ENCODE data around the gene NRAP. TPM values are rescaled to one million over a fixed set of nuclear protein-coding genes. Genes with fewer than 3 reads are reported as not detected.
A peak's percentile ranks its signal among the peaks of the same experiment; 100 is the strongest.

The NRAP gene
- total RNA-seq, 1 donor from 2014 or later, result not detected

DNA sequence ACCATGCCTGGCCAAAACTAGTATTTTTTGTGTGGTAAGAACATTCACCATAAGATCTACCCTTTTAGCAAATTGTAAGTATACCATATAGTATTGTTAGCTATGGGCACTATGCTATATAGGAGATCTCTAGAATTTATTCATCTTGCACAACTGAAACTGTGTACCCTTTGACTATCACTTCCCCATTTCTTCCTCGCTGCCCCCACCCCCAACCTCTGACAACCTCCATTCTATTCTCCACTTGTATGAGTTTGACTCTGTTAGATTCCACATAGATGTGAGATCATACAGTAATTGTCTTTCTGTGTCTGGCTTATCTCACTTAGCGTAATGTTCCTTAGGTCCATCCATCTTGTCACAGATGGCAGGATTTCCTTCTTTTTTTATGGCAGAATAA lies 19.5 kb upstream of the NRAP start:
- peaks cover 26% of the 10 kb centered on the region for H3K4me1 Mint-ChIP-seq (ENCODE audit: unreplicated experiment)
- H3K27ac Mint-ChIP-seq (ENCODE audit: unreplicated experiment), result no peak overlapping the region
- peaks cover 23% of the 10 kb centered on the region for H3K36me3 Mint-ChIP-seq (ENCODE audit: unreplicated experiment)
- TF ChIP-seq, protein P1, sequence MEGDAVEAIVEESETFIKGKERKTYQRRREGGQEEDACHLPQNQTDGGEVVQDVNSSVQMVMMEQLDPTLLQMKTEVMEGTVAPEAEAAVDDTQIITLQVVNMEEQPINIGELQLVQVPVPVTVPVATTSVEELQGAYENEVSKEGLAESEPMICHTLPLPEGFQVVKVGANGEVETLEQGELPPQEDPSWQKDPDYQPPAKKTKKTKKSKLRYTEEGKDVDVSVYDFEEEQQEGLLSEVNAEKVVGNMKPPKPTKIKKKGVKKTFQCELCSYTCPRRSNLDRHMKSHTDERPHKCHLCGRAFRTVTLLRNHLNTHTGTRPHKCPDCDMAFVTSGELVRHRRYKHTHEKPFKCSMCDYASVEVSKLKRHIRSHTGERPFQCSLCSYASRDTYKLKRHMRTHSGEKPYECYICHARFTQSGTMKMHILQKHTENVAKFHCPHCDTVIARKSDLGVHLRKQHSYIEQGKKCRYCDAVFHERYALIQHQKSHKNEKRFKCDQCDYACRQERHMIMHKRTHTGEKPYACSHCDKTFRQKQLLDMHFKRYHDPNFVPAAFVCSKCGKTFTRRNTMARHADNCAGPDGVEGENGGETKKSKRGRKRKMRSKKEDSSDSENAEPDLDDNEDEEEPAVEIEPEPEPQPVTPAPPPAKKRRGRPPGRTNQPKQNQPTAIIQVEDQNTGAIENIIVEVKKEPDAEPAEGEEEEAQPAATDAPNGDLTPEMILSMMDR (IDR thresholded peaks at IDR 0.05), result no peak
- H3K27me3 Mint-ChIP-seq (ENCODE audit: unreplicated experiment), result no peaks in the 10 kb centered on the region
- H3K9me3 Mint-ChIP-seq (ENCODE audit: unreplicated experiment), result peaks cover 26% of the 10 kb centered on the region
- no peak for DNase-seq (ENCODE audit: extremely low spot score, unreplicated experiment)
- H3K4me3 Mint-ChIP-seq (ENCODE audit: unreplicated experiment), result no peak overlapping the region

DNA sequence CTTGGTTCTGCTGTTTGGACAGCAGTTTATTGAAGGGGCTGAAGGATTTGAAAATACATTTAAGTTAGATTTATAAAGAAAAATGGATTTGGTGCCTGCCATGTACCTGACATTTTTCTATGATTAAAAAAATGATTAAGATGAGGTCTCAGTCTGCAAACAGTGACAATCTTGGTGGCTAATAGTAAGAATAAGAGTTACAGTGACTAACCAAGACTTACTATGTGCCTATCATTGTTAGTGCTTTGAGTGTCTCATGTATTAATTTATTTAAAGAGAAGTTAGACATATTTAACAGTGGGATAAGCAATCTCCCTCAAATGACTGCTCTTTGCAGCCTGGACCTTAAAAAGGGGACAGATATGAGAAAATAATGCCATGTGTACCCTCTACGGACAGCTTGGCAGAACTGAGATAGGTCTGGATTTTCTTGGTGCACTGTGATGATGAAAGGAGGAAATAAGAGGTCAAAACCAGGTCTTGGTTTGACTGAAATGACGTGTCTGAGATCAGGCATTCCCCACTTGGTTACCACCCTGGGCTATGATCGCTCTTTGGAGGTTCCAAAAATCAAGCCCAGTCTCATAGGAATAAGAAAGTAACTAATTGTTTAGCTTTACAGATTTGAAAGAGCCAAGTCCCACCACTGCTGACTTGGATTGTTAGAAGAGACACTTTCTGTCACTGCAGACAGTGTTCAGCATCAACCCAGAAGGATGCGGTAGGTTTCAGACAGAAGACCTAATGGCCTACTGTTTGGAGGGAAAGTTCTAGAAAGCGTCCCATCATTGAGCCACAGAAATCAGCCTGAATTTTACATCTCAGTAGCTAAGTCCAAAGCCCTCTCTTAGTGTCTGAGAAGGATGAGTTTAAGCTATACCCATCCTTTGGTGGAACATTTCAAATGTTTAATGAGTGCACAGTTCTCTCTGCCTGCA lies 18.0 kb upstream of the NRAP start:
- H3K4me1 Mint-ChIP-seq (ENCODE audit: unreplicated experiment), result peaks cover 25% of the 10 kb centered on the region
- no peak for DNase-seq (ENCODE audit: extremely low spot score, unreplicated experiment)
- H3K9me3 Mint-ChIP-seq (ENCODE audit: unreplicated experiment), result peaks cover 17% of the 10 kb centered on the region
- H3K27me3 Mint-ChIP-seq (ENCODE audit: unreplicated experiment), result no peaks in the 10 kb centered on the region
- H3K36me3 Mint-ChIP-seq (ENCODE audit: unreplicated experiment), result peaks cover 17% of the 10 kb centered on the region
- TF ChIP-seq, protein P1 (IDR thresholded peaks at IDR 0.05), result no peak
- no peak overlapping the region for H3K4me3 Mint-ChIP-seq (ENCODE audit: unreplicated experiment)
- peak overlapping the region; percentile 39 for H3K27ac Mint-ChIP-seq (ENCODE audit: unreplicated experiment)

DNA sequence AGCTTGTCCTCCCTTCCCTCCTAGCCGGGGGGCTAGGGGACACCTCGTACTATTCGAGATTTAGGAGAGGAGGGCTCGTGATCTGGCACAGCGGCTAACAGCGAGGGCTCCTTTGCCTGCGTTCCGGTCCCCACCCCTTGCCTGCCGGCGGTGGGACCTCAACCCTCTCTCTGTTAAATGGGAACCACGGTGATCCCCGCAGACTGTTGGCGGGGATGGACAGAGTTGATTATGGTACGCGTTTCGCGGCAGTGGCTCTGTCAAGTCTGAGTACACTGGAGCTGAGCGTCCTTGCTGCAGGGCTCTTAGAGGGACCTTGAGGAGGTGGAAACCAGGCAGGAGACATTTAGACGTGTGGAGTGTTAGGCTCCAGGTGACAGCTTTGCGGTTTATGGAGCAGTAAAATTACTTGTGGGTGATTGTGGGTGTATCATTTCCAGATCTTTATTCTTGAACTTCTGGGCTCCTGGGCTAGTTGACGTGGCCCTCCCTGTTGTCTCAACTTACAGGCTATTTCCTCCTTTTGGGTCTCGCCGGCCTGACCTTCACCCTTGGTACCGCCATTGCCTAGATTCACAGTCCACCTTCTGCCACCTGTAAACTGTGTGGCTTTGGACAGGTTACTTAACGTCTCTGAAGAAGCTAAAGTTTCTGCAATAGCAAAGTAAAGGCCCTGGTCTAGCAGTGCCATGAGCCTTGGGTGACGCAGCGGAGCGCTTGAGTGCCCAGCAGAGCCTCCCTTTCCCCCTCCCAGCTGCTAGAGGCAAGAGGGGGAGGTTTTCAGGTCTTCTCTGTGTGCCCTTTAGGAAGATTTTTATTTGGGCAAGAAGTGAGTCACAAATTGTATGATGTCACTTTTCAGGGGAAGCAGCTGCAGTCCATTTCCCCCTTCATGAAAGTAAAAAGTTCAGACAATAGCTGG lies 16.6 kb upstream of the NRAP start:
- H3K27me3 Mint-ChIP-seq (ENCODE audit: unreplicated experiment), result peaks cover 4% of the 10 kb centered on the region
- H3K27ac Mint-ChIP-seq (ENCODE audit: unreplicated experiment), result peak overlapping the region; percentile 95
- H3K36me3 Mint-ChIP-seq (ENCODE audit: unreplicated experiment), result peaks cover 17% of the 10 kb centered on the region
- DNase-seq (ENCODE audit: extremely low spot score, unreplicated experiment), result no peak
- TF ChIP-seq, protein P1 (IDR thresholded peaks at IDR 0.05), result no peak
- H3K4me3 Mint-ChIP-seq (ENCODE audit: unreplicated experiment), result peak overlapping the region; percentile 95
- peaks cover 25% of the 10 kb centered on the region for H3K4me1 Mint-ChIP-seq (ENCODE audit: unreplicated experiment)
- peaks cover 16% of the 10 kb centered on the region for H3K9me3 Mint-ChIP-seq (ENCODE audit: unreplicated experiment)

DNA sequence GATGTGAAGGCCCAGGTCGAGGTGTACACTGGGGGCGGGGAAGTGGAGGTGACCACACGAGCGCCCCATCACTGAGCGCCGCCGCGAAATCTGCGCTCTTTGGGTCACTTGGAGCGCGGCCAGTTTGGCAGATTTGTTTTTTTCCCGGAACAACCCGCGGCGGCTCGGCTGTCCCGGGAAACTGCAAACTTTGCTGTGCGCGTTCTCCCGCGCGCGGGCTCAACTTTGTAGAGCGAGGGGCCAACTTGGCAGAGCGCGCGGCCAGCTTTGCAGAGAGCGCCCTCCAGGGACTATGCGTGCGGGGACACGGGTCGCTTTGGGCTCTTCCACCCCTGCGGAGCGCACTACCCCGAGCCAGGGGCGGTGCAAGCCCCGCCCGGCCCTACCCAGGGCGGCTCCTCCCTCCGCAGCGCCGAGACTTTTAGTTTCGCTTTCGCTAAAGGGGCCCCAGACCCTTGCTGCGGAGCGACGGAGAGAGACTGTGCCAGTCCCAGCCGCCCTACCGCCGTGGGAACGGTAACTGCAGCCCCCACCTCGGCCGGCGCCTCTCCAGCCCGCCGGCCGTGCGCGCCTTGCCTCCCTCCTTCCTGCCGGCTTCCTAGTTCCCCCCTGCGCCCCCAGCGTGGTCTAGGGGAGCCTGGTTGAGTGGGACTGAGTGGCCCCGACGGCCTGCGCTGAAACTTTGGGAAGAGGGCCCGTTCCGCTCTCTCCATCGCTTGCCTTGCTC lies 15.8 kb upstream of the NRAP start, which contains the start of gene CASP7:
Gene CASP7, plus strand, starts transcription at position 450 of the 727 bp plus-strand sequence. CDS start 17,582 bp downstream, outside the sequence.
- H3K9me3 Mint-ChIP-seq (ENCODE audit: unreplicated experiment), result peaks cover 8% of the 10 kb centered on the region
- TF ChIP-seq, protein P1 (IDR thresholded peaks at IDR 0.05), result no peak
- peaks cover 11% of the 10 kb centered on the region for H3K36me3 Mint-ChIP-seq (ENCODE audit: unreplicated experiment)
- peak within 1 kb of the TSS; percentile 95 for H3K27ac Mint-ChIP-seq (ENCODE audit: unreplicated experiment)
- H3K4me1 Mint-ChIP-seq (ENCODE audit: unreplicated experiment), result peaks cover 25% of the 10 kb centered on the region
- DNase-seq (ENCODE audit: extremely low spot score, unreplicated experiment), result peak; percentile 92
- H3K27me3 Mint-ChIP-seq (ENCODE audit: unreplicated experiment), result peaks cover 12% of the 10 kb centered on the region
- peak within 1 kb of the TSS; percentile 95 for H3K4me3 Mint-ChIP-seq (ENCODE audit: unreplicated experiment)

Measured in osteocyte (in vitro differentiated cells).